Activated CD4-positive, alpha-beta T cell treated with anti-CD3 and anti-CD28 coated beads, Interleukin-2, amount 50 U/mL, for 1 hour (primary cell): ENCODE results near the gene RTP5.
A peak's percentile ranks its signal among the peaks of the same experiment; 100 is the strongest.
"Not testable (repeated sequence)": the region's sequence is repeated elsewhere in the genome, so short reads cannot be mapped to it uniquely, and the experiment has no call there.

Experiments used
- DNase-seq: peaks from one replicate; pipeline ENCODE4 v3.0.0-alpha.2; 2020

Gene RTP5

GRCh38 chr2:241869087-241869961 lies at the start of gene RTP5:
Gene RTP5, plus strand, starts transcription at chr2:241869729. Its CDS starts 28 bp downstream, at chr2:241869757.
- no peak for DNase-seq

DNA sequence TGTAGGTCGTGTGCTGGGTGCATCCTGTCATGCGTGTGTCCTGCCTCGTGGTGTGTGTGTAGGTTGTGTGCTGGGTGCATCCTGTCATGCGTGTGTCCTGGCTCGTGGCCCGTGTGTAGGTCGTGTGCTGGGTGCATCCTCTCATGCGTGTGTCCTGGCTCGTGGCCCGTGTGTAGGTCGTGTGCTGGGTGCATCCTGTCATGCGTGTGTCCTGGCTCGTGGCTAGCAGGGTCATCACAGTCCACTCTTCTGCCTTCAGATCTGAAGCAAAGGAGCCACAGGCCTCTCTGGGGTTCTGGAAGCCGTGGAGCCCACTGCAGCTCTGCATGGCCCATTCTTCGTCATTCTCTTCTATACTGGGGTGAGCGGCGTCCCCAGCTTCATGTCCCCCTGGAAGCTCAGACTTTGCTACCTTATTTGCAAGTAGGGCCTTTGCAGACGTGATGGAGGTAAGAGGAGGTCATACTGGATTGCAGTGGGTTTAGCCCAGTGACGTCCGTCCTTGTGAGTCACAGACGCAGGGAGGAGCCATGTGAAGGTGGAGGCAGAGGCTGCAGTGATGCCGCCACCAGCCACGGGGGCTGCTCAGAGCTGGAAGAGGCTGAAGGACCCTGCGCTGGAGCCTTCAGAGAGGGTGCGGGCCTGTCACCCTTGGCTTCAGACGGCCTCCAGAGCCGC lies 49.4 kb upstream of the RTP5 start:
- not testable (repeated sequence) for DNase-seq

GRCh38 chr2:241820625-241821384 lies 48.7 kb upstream of the RTP5 start:
- no peak for DNase-seq

GRCh38 chr2:241821460-241822263 lies 47.9 kb upstream of the RTP5 start:
- DNase-seq = no peak

DNA sequence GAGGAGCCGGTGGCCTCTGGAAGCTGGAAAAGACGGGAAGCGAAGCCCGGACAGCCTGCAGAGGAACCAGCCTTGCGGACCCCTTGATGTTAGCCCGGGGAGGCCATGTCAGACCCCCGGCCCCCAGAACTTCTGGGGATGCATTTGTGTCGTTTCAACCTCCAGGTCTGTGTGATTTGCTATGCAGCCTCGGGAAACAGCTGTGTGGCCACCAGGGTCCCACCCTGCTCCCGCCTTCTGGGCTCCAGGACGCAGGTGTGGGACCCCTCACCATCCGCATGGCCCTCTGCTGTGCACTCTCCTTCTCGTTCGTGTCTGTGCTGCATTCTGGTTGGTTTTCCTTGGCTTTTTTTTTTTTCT lies 47.3 kb upstream of the RTP5 start:
- DNase-seq = no peak

- DNase-seq = not testable (repeated sequence)
Observed at GRCh38 chr2:241823531-241824437, 45.7 kb upstream of the RTP5 start.

DNA sequence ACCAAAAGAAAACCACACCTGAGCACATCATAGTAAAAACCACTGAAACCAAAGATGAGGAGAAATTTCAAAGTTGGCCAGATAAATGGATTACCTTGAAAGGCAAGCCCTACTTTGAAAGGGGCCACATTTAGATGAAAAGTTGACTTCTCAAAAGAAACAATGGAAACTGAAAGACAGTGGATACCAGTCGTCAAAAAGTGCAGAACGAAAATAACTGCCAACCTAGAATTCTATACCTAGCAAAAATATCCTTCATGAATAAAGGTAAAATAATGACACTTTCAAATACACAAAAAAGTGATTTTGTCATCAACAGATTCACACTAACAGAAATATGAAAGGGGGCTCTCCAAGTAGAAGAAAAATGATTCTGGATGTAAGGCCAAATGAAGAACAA lies 42.1 kb upstream of the RTP5 start:
- DNase-seq = no peak

- DNase-seq = no peak
Observed at GRCh38 chr2:241833101-241833663, 36.3 kb upstream of the RTP5 start.

GRCh38 chr2:241833756-241834526 lies 35.6 kb upstream of the RTP5 start:
- not testable (repeated sequence) for DNase-seq

GRCh38 chr2:241834527-241835210 lies 34.9 kb upstream of the RTP5 start:
- DNase-seq = no peak

DNA sequence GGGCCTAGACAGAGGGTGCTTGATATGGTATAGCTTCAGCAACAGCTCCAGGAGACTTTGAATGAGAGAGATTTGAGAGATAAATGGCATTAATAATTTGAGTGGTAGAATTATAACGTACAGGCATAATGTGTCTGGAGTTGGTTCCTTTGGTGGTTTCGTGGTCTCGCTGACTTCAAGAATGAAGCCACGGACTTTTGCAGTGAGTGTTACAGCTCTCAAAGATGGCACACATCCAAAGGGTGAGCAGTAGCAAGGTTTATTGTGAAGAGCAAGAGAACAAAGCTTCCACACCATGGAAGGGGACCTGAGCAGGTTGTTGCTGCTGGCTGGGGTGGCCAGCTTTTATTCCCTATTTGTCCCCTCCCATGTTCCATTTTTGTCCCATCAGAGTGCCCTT lies 33.9 kb upstream of the RTP5 start:
- DNase-seq = no peak

- no peak for DNase-seq
Observed at GRCh38 chr2:241836292-241836691, 33.2 kb upstream of the RTP5 start.

DNA sequence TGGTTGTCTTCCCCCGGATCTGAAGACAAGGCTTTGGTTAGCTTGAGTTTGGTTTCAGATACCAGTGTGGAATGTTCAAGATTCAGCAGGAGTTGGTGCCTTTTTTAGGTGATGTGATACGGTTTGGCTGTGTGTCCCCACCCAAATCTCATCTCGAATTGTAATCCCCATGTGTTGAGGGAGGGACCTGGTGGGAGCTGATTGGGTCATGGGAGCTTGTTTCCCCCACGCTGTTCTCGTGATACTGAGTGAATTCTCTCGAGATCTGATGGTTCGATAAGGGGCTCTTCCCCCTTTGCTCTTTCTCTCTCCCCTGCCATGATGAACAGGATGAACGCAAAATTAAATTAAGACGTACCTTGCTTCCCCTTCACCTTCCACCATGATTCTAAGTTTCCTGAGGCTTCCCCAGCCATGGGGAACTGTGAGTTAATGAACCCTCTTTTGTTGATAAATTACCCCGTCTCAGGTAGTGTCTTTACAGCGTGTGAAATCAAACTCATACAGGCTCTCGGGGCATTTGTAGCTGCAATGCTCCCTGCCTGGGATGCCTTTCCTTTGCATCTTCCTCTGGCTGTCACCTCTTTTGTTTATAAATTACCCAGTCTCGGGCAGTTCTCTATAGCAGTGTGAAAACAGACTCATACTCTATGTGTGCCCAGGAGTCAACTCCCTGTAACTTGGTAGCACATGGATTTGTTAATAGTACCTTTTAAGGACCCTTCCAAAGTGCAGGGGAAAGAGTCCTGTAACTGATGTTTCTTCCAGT lies 32.1 kb upstream of the RTP5 start:
- no peak for DNase-seq

GRCh38 chr2:241841181-241842066 lies 28.1 kb upstream of the RTP5 start:
- no peak for DNase-seq

GRCh38 chr2:241842067-241842415 lies 27.5 kb upstream of the RTP5 start:
- no peak for DNase-seq

DNA sequence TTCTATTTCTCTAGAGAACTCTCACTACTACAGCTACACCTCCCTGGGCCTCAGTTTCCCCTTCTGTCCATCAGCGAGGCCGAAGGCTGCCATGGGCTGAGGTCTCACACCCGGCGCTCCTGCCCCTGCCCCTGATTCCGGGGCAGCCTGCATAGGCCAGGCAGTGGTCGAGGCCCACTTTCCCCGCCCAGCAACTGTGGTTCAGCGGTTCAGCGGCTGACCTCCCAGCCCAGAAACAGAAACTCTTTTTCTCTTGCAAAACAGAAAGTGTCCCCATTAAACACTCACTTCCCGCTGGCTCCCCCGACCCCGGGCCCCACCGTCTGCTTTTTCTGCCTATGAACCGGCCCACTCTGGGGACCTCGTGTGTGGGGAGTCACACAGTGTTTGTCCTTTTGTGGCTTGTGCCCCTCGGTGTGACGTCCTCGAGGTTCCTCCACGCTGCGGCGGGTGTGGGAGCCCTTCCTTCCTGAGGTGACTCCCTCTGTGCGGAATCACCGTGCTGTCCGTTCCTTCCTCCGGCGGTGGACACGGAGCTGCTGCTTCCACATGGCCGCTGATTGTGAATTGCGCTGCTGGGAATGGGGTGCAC lies 26.8 kb upstream of the RTP5 start:
- DNase-seq = peak; percentile 47

- DNase-seq = no peak
Observed at GRCh38 chr2:241843321-241844065, 26.0 kb upstream of the RTP5 start.
